Lower leg skin (tissue), 4 donors: ENCODE data around the gene CLIP2. TPM values are rescaled to one million over a fixed set of nuclear protein-coding genes. Genes with fewer than 3 reads are reported as not detected.

Source experiments
- DNase-seq, 2 donors: peaks; one replicate each; pipeline ENCODE4 v3.0.0-alpha.2; 2019; ENCODE audit warnings: low spot score in 2 of 2
- H3K4me3 ChIP-seq: fragments of 200-600 bp; sonication (generic); 2 replicates; pipeline ENCODE4 v1.5.1; 2017; ENCODE audit warnings: mild to moderate bottlenecking, low read depth; ENCODE audit not compliant: poor library complexity, severe bottlenecking
- CTCF ChIP-seq, 3 donors: fragments of 450-650 bp; IDR thresholded peaks; one replicate each; pipeline ENCODE4 v1.5.1; 2016; ENCODE audit warnings: antibody characterized with exemption in 3 of 3, mild to moderate bottlenecking in 3 of 3, moderate library complexity in 2 of 3
- POLR2A ChIP-seq, 2 donors: fragments of 450-650 bp; IDR thresholded peaks; one replicate each; pipeline ENCODE4 v1.6.1; 2016 to 2017; ENCODE audit warnings: antibody characterized with exemption in 2 of 2, mild to moderate bottlenecking in 1 of 2, moderate library complexity in 1 of 2
- WGBS, 2 donors: methylation state at CpG; one replicate each; pipeline ENCODE4 v1.1.5; 2018; 5-methylcytosine and 5-hydroxymethylcytosine counted together
- intact Hi-C: fragments of 100-400 bp; cut with DNase I; formaldehyde crosslinking; loops from one replicate; pipeline ENCODE4 v1.15.0; 2023; ENCODE audit warnings: low total_unique reads
- total RNA-seq, 4 donors: library from RNA; depleted of rRNA; stranded (reverse); fragments of >200 nt; gene quantifications; one replicate each; pipeline ENCODE4 v1.1.0, GENCODE V29; 2016

Gene CLIP2
- total RNA-seq, 4 donors from 2014 or later: 29.1 to 60.2 (median 52.5) TPM

GRCh38 chr7:74297516-74298233 lies 8.5 kb downstream of the CLIP2 start:
- no peak for DNase-seq
- TF ChIP-seq POLR2A (IDR thresholded peaks at IDR 0.05): no peak
- no peak for TF ChIP-seq CTCF (IDR thresholded peaks at IDR 0.05)
- H3K4me3 ChIP-seq: no peak overlapping the region
- intact Hi-C loops: no loop called here
- WGBS, 2 donors: 80 to 82% methylated on average over 15 of the region's 15 CpGs

- intact Hi-C loops: no loop called here
- no peak for TF ChIP-seq CTCF (IDR thresholded peaks at IDR 0.05)
- TF ChIP-seq POLR2A (IDR thresholded peaks at IDR 0.05): no peak
- 92 to 97% methylated on average over 8 of the region's 8 CpGs for WGBS, 2 donors
- H3K4me3 ChIP-seq: no peak overlapping the region
- DNase-seq: no peak
Observed at GRCh38 chr7:74299401-74299800, 10.2 kb downstream of the CLIP2 start.

GRCh38 chr7:74300926-74301325 lies 11.7 kb downstream of the CLIP2 start:
- DNase-seq: no peak
- no peak overlapping the region for H3K4me3 ChIP-seq
- TF ChIP-seq POLR2A (IDR thresholded peaks at IDR 0.05): no peak
- no peak for TF ChIP-seq CTCF (IDR thresholded peaks at IDR 0.05)
- intact Hi-C loops: no loop called here
- WGBS, 2 donors: 67 to 79% methylated on average over 4 of the region's 4 CpGs

GRCh38 chr7:74302745-74303221 lies 13.6 kb downstream of the CLIP2 start:
- 30 to 31% methylated on average over 6 to 10 of the region's 10 CpGs for WGBS, 2 donors
- intact Hi-C loops: no loop called here
- DNase-seq: no peak
- no peak overlapping the region for H3K4me3 ChIP-seq
- TF ChIP-seq POLR2A (IDR thresholded peaks at IDR 0.05): no peak

GRCh38 chr7:74304550-74304949 lies 15.3 kb downstream of the CLIP2 start:
- no peak overlapping the region for H3K4me3 ChIP-seq
- TF ChIP-seq POLR2A (IDR thresholded peaks at IDR 0.05) (no peak), CTCF (IDR thresholded peaks at IDR 0.05) (no peak)
- intact Hi-C loops: no loop called here
- no peak for DNase-seq
- WGBS, 2 donors: 96% methylated on average over 2 of the region's 2 CpGs

GRCh38 chr7:74306004-74306729 lies 17.0 kb downstream of the CLIP2 start:
- 29 to 41% methylated on average over 19 to 22 of the region's 27 CpGs for WGBS, 2 donors
- DNase-seq: no peak
- H3K4me3 ChIP-seq: no peak overlapping the region
- intact Hi-C loops: no loop called here
- no peak for TF ChIP-seq POLR2A (IDR thresholded peaks at IDR 0.05)
- no peak for TF ChIP-seq CTCF (IDR thresholded peaks at IDR 0.05)
